ENCODE measurements around the gene CACNA2D4.

Gene CACNA2D4

GRCh38 chr12:1919284-1919683, 832 bp upstream of the CACNA2D4 start:
- no peak for TF ChIP-seq CTCF (IDR thresholded peaks at IDR 0.05; ENCODE audit: control insufficient read depth, insufficient read depth, low read depth, low read length, missing control alignments)
- no peak overlapping the region for H3K4me3 ChIP-seq (ENCODE audit: control insufficient read depth, low read depth, low read length)

GRCh38 chr12:1918884-1919236, 408 bp upstream of the CACNA2D4 start:
- no peak for DNase-seq (ENCODE audit: low read depth)
- no peak overlapping the region for H3K4me3 ChIP-seq (ENCODE audit: control insufficient read depth, low read depth, low read length)
- TF ChIP-seq CTCF (IDR thresholded peaks at IDR 0.05; ENCODE audit: control insufficient read depth, insufficient read depth, low read depth, low read length, missing control alignments): no peak

More at GRCh38 chr12:1919284-1919683, 832 bp upstream of the CACNA2D4 start:
- DNase-seq (ENCODE audit: low read depth): no peak

- TF ChIP-seq CTCF (IDR thresholded peaks at IDR 0.05; ENCODE audit: control insufficient read depth, insufficient read depth, low read depth, low read length, missing control alignments): no peak
- H3K4me3 ChIP-seq (ENCODE audit: control insufficient read depth, low read depth, low read length): no peak overlapping the region
- DNase-seq (ENCODE audit: low read depth): no peak
Measured at GRCh38 chr12:1917172-1918070, 1.0 kb downstream of the CACNA2D4 start.

- H3K4me3 ChIP-seq (ENCODE audit: control insufficient read depth, low read depth, low read length): no peak overlapping the region
- TF ChIP-seq CTCF (IDR thresholded peaks at IDR 0.05; ENCODE audit: control insufficient read depth, insufficient read depth, low read depth, low read length, missing control alignments): no peak
- no peak for DNase-seq (ENCODE audit: low read depth)
Measured at GRCh38 chr12:1916371-1917171, 1.9 kb downstream of the CACNA2D4 start.

- H3K4me3 ChIP-seq (ENCODE audit: control insufficient read depth, low read depth, low read length): no peak overlapping the region
- DNase-seq (ENCODE audit: low read depth): no peak
- no peak for TF ChIP-seq CTCF (IDR thresholded peaks at IDR 0.05; ENCODE audit: control insufficient read depth, insufficient read depth, low read depth, low read length, missing control alignments)
Measured at GRCh38 chr12:1915082-1915968, 3.1 kb downstream of the CACNA2D4 start.

Data from AG09309 (cell line).